ENCODE results near the gene NPPB.
"Not testable (repeated sequence)": the region's sequence is repeated elsewhere in the genome, so short reads cannot be mapped to it uniquely, and the experiment has no call there.

The NPPB gene

GRCh38 chr1:11858613-11858967 lies at the start of gene NPPB:
TSS of gene NPPB (minus strand) at chr1:11858945. CDS start at chr1:11858833, 112 bp downstream.
- DNase-seq (ENCODE audit: low read depth) = no peak

GRCh38 chr1:11908095-11908675 lies 49.4 kb upstream of the NPPB start:
- peak; percentile 41 for DNase-seq (ENCODE audit: low read depth)

- peak; percentile 33 for DNase-seq (ENCODE audit: low read depth)
These were observed 48.7 kb upstream of the NPPB start for GRCh38 chr1:11907275-11908094.

- no peak for DNase-seq (ENCODE audit: low read depth)
These were observed 48.1 kb upstream of the NPPB start for GRCh38 chr1:11906870-11907269.

GRCh38 chr1:11904978-11905377 lies 46.2 kb upstream of the NPPB start:
- DNase-seq (ENCODE audit: low read depth) = no peak

DNA sequence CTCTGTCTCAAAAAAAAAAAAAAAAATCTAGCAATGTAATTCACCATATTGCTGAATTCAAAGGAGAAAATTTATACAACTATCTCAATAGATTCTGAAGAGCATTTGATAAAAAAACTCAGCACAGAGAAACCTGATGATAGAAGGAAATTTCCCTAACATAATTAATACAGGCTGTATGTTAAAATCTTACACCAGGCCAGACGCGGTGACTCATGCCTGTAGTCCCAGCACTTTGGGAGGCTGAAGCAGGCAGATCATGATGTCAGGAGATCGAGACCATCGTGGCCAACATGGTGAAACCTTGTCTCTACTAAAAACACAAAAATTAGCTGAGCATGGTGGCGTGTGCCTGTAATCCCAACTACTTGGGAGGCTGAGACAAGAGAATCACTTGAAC lies 45.4 kb upstream of the NPPB start:
- not testable (repeated sequence) for DNase-seq (ENCODE audit: low read depth)

GRCh38 chr1:11903210-11903609 lies 44.5 kb upstream of the NPPB start:
- no peak for DNase-seq (ENCODE audit: low read depth)

DNA sequence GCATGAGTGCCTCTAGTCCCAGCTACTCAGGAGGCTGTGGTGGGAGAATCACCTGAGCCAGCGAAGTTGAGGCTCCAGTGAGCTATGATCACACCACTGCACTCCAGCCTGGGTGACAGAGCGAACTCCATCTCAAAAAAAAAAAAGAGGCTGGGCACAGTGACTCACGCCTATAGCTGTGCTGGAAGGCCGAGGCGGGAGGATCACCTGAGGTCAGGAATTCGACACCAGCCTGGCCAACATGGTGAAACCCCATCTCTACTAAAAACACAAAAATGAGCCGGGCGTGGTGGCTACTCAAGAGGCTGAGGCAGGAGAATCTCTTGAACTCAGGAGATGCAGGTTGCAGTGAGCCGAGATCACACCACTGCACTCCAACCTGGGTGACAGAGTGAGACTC lies 42.7 kb upstream of the NPPB start:
- DNase-seq (ENCODE audit: low read depth) = not testable (repeated sequence)

GRCh38 chr1:11898831-11899467 lies 40.2 kb upstream of the NPPB start:
- DNase-seq (ENCODE audit: low read depth) = no peak

GRCh38 chr1:11898086-11898785 lies 39.5 kb upstream of the NPPB start:
- DNase-seq (ENCODE audit: low read depth) = no peak

- not testable (repeated sequence) for DNase-seq (ENCODE audit: low read depth)
These were observed 35.8 kb upstream of the NPPB start for GRCh38 chr1:11894501-11894900.

GRCh38 chr1:11893907-11894251 lies 35.1 kb upstream of the NPPB start:
- peak; percentile 45 for DNase-seq (ENCODE audit: low read depth)

DNA sequence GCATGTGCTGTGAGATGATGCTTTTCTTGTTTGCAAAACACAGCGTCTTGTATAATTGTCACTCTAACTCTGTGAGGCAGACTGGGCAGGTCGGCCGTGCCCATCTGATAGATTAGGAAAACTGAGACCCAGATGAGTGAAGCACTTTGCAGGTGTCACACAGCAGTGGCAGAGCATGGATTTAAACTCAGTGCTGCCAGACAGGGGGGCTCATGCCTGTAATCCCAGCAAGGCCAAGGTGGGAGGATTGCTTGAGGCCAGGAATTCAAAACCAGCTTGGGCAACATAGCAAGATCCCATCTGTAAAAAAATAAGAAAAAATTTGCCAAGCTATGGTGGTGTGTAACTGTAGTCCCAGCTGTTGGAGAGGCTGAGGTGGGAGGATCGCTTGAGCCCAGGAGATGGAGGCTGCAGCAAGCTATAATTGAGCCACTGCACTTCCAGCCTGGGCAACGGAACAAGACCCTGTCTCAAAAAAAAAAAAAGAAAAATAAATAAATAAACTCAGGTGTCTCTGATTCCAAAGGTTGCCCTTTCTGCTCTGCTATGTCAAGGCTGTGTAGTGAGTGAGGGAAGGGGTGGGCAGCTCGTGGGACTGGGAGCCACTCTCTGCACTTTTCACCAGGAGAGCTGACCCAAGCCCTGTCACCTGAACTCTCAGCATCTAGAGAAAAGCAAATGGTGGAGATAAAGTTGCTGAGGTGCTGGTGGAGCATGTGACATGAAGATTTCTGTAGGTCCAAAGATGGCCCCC lies 32.9 kb upstream of the NPPB start:
- DNase-seq (ENCODE audit: low read depth) = no peak

DNA sequence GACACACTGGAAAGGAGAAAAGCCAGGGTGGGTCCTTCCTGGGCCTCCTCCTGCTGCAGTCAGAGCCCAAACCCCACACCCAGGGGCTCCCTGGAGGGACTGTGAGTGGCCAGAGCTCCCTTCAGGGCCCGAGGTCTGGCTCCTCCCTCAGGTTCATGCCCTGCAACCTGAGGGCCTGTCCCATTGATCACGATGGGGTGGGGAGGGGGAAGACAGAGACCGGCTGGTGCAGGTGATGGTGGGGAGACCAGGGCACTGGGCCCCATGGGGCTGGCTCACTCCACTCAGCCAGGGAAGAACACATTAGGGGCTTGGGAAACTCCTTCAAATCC lies 30.1 kb upstream of the NPPB start:
- no peak for DNase-seq (ENCODE audit: low read depth)

- DNase-seq (ENCODE audit: low read depth) = no peak
These were observed 29.6 kb upstream of the NPPB start for GRCh38 chr1:11888206-11888876.

DNA sequence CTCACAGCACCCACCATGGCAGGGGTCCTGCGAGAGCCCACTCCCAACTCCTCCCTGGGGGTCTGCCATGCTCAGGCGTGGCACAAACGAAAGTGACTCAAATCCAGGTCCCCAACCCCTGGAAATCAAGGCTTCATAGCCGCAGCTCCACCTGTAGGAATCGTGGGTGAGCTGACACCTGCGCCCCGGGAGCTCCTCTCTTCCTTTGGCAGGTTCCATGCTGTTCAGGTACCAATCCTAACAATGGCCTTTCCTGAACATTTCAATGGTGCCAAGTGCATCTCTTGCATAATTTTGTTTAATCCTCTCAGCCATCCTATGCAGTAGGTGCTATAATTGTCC lies 28.9 kb upstream of the NPPB start:
- DNase-seq (ENCODE audit: low read depth) = no peak

- no peak for DNase-seq (ENCODE audit: low read depth)
These were observed 28.4 kb upstream of the NPPB start for GRCh38 chr1:11886986-11887665.

DNA sequence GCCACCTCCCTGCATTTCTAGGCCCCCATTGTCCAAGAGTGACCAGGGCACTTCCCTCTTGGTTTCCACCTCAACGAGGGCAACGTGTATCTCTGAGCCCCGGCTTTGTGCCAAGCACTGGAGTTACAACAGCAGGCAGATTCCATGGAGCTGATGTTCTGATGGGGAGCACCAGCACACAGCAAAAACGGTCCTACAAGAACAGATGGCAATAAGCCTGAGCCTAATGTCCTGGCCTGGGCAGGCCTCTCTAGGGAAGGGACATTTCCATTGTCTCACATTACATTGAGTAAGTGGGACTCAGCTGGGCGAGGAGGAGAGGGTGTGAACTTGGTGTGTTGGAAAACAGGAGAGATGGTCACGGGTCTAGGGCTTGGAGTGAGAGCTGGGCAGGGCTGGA lies 27.2 kb upstream of the NPPB start:
- DNase-seq (ENCODE audit: low read depth) = no peak

DNA sequence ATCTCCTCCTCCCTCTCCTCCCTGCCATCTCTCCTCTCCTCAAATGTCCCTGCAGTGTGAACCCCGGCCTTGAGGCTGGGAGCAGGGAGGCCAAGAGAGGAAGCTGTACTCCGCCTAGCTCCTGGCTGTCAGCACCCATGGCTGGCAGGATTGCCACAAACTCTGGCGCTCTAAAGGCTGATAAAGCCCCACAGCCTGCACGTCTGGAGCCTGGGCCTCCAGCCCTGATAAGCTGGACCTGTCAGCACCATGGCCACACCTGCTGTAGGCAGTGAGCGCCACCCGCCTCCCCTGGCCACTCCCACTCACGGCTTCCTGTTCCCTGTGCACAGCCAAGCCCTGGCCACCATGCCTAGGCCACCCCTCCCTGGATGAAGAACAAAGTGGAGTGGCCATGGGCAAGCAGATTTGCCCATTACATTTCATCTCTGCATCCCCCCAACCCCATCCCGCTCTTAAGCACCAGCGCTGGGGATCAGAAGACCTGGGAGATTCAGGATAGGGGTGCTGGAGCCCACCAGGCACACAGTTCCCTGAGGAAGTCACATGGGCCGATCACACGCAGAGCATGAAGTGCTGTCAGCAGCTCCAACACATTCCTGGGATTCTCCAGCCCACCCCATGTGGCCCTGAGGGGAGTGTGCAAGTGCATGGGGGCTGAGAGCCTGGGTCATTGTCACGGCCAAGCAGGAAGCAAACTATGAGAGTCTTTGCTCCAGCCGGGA lies 24.2 kb upstream of the NPPB start:
- no peak for DNase-seq (ENCODE audit: low read depth)

DNA sequence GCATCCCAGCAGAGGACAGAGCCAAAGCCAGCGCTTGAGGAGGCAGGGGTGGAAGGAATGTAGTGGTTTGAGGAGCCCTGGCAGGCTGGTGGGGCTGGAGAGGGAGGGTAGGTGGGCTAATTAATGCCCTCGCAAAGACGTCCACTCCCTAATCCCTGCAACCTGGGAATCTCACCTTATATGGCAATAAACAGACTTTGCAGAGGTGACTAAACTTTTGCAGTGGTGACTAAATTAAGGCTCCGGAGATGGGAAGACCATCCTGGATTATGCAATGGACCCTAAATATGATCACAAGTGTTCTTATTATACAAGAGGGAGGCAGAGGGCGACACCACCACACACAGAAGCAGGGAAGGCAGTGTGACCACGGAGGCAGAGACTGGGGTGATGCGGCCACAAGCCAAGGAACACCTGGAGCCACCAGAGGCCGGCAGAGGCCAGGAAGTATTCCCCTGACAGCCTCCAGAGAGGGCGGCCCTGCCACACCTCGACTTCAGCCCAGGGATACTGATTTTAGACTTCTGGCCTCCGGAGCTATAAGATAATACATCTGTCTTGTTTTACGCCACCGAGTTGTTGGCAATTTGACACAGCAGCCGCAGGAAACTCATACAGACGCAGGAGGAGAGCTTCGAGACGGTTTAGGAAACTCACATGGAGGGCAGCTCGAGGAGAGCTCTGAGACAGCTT lies 23.1 kb upstream of the NPPB start:
- no peak for DNase-seq (ENCODE audit: low read depth)
